GM19351 (cell line): ENCODE results near the gene PARD3.

Source experiments
- ATAC-seq: cut with Tn5 transposase; IDR thresholded peaks from one replicate; pipeline ENCODE4 v1.9.1; 2021; ENCODE audit warnings: mild to moderate bottlenecking, moderate library complexity; ENCODE audit not compliant: unreplicated experiment

The PARD3 gene

GRCh38 chr10:34593374-34593890 is 221.7 kb downstream of the PARD3 start:
- ATAC-seq, result no peak

DNA sequence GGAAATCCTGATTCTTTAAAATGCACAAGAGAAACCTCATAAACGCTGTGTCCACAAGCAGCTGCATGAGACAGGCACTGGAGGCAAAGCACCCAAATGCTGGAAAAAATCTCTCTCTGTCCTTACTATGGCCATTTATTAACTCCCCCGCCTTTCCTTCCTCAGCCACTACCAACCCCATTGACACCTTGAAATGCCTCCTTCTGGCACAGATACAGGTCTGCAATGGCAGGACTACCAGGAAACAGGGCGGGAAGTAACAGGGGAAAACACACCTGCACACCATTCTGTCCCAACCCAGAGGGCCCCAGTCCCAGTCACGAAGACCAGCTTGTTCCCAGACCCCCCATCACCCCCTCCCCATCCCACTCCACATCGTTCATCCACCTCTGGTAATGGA is 224.3 kb downstream of the PARD3 start:
- no peak for ATAC-seq

DNA sequence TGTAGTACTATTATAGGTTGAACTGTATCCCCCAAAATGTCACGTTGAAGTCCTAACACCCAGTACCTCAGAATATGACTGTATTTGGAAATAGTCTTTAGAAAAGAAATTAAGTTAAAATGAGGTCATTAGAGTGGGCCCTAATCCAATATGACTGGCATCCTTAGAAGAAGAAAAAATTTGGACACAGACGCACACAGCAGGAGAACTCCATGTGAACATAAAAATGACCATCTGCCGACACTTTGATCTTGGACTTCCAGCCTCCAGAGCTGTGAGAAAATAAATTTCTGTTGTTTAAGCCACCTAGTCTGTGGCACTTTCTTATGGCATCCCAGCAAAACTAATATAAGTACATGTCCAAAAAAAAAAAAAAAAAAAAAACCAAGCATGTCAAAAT is 225.8 kb downstream of the PARD3 start:
- no peak for ATAC-seq

GRCh38 chr10:34587680-34588019 is 227.4 kb downstream of the PARD3 start:
- ATAC-seq, result no peak

- no peak for ATAC-seq
Measured at GRCh38 chr10:34587002-34587679, 228.0 kb downstream of the PARD3 start.

GRCh38 chr10:34585422-34586112 is 229.5 kb downstream of the PARD3 start:
- no peak for ATAC-seq

DNA sequence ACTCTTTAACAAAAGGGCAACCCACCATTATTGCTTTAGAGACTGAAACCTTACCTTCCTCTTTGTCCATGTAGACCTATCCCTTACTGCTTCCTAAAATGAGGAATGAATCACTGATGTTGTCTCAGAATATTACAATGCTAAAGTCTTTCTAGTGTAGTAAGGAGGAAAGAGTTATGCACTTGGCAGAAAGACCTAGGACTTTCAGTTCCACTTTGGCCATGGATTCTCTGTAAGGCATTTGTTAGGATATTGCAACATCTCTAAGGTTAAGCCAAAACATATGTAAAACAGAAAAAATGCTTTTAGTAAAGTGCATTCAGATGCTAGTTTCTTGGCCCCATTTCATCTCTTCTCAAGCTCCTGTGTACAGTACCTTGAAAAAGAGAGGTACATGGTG is 230.9 kb downstream of the PARD3 start:
- ATAC-seq, result no peak

DNA sequence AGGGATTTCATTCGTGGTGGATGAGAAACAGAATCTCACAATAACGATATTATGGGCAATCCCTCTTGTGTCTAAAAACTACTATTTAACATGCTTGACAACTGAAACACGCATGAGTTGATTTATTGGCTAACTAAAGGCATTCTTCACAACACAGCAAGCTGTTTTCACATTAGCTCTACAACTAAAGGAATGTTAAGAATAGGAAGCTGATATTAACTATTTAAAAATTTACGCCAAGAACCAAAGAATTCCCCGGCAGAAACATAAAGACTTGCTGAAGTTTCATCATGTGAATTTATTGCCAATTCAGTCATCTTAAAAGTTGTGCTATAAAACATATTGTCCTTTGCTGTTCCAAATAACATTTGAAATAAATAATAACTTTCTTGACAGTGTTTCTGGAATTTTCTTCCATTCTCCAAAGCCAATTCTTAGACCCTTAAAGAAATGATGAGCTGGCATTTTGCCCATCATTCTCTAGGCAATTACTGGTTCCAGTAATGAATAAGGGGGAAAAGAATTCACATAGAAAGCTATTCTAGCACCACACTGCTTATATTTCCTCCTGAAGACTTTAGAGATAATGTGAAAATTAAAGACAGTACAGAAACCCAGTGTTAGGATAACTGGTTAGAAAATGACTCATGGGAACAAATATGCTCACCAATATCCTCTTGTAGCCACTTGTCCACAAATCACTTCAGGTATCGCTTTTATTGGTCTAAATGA is 233.1 kb downstream of the PARD3 start:
- ATAC-seq, result no peak

DNA sequence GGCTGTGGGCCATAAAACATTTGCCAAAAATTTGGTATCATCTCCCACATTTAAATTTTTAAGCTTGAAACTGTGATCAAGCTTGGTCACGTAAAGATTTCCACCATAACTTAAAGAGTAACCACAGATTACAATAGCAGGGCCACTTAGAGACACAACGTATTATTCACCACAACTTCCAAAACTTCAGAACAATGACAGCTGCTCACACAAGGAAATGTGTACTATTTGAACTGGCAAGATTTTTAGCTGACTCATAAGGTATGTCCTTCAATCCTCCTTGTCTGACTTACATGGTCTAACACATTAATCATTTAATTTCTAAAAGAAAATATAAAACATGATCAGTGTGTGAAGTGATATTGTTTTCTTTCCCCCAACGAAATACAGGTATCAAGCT is 234.5 kb downstream of the PARD3 start:
- ATAC-seq, result no peak

DNA sequence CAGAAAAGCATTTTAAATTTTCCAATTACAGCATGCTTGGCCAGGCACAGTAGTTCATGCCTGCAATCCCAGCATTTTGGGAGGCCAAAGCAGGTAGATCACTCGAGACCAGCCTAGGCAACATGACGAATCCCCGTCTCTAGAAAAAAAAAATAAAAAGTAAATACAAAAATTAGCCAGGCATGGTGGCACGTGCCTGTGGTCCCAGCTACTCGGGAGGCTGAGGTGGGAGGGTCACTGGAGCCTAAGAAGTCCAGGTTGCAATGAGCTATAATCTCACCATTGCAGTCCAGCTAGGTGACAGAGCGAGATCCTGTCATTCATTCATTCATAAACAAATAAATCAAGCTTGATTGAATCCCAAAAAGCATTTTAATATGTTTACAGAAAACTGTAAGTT is 234.9 kb downstream of the PARD3 start:
- no peak for ATAC-seq

GRCh38 chr10:34578468-34578867 is 236.6 kb downstream of the PARD3 start:
- no peak for ATAC-seq

DNA sequence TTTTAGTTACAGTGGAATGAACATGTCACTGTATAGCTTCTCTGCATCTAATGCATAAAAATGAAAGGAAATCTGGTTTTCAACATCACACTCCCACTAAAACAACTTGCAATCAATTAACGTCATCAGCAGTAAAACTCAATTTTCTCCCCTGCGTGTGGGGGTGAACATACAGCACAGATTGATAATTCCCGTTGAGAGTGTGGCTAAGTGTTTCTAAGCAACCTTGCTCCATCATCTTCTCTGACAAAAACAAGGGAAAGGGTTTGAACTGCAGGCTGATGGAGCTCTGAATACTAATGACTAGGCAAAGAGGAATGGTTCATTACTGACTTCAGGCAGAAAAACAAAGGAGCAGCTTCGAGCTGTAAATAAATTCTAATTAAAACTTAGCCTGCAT is 238.3 kb downstream of the PARD3 start:
- no peak for ATAC-seq

DNA sequence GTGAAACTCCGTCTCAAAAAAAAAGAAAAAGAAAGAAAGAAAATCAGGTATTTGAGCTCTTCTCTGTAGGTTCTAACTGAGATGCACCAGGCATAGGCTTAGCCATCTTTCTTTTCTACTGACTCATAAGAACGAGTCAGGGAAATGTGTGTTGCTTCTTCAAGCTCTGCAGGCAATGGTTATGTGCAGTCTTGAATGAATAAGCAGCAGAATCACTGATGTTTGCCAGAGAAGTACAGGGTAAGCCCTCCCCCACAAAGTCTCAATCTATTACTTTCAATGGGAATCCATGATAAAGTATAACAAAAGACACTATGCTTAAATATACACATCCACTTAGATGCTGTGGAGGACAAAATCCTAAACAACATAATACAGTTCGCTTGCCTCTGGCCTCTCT is 239.2 kb downstream of the PARD3 start:
- no peak for ATAC-seq

- ATAC-seq, result no peak
Measured at GRCh38 chr10:34574353-34574934, 240.7 kb downstream of the PARD3 start.

- no peak for ATAC-seq
Measured at GRCh38 chr10:34570887-34571286, 244.2 kb downstream of the PARD3 start.

- ATAC-seq, result no peak
Measured at GRCh38 chr10:34567659-34568253, 247.3 kb downstream of the PARD3 start.

DNA sequence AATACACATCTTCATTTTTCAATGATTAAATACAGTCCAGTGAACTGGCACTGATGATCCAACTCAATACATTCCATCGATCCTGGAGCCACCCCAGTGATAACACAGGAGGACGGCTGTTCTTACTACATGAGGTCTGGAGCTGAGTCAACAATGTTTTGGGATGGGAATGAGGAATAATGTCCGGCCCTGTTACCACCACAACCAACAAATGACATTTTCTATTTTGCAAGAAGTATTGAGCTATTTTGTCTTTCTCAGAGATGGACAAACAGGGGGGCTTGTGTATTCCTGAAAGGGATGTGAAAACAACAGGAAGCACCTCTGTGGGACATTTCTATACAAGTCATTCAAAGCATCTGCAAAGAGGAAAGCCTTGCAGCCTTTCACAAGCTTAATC is 249.2 kb downstream of the PARD3 start:
- ATAC-seq, result no peak

DNA sequence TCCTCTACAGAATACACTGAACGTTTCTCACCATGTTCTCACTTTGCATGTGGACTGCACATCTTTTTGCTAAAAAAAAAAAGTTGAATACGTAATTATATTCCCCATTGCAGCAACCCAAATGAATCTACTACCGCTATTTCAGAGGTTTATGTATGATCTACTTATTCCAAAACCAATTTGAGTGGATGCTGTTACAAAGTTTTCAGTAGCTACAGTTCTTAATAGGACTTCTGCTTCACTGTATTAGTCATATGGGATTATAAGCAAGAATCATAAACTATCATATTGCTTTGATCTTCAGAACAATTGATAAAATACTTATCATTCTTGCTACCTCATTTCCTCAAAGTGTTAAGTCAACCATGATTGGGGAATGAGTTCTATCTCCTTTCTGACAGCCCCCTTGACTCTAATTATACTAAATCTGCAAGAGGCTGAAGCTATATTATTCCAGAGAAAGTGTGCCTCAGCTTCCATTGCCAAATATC is 257.0 kb downstream of the PARD3 start:
- ATAC-seq, result no peak

DNA sequence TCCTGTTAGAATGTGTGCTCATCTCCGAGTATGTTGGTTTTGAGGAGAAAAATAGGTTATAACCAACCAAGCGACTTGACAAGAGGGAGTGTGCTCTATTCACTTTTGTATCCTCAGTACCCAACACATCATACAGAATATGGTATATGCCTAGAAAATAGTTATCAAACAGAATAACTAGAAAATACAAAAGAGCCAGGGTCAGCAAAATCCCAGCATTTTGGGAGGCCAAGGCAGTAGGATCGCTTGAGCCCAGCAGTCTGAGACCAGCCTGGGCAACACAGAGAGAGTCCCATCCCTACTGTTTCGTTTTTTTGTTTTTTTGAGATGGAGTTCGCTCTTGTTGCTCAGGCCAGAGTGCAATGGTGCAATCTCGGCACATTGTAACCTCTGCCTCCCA is 257.9 kb downstream of the PARD3 start:
- no peak for ATAC-seq

DNA sequence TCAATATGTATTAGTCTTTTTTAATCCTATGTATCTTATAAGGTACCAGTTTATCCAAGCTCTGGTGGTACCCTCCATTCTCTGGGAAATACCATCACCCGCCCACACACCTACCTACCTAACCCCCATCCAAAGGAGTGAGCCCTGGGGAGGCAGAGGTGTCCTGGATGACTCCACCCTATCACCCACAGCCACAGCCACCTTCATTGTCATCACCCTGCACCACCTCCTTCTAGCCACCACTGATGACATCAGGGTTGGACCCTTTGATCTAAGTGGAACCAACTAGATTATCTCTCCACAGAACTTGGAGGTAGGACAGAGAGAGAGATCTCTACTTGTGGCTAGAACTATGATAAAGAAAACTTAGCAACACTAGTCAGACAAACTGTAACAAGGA is 259.4 kb downstream of the PARD3 start:
- ATAC-seq, result no peak

GRCh38 chr10:34553747-34554146 is 261.3 kb downstream of the PARD3 start:
- ATAC-seq, result no peak
